ENCODE data around the gene AK2. TPM values are rescaled to one million over a fixed set of nuclear protein-coding genes. Genes with fewer than 3 reads are reported as not detected.
"Not testable (repeated sequence)": the region's sequence is repeated elsewhere in the genome, so short reads cannot be mapped to it uniquely, and the experiment has no call there.

The AK2 gene
- total RNA-seq, 1 donor from 2014 or later: 118 TPM

- DNase-seq (ENCODE audit: extremely low spot score in 2 of 2): no peak
- Histone ChIP-seq H3K27me3 (no peaks in the 10 kb centered on the region), H3K4me1 (peaks cover 29% of the 10 kb centered on the region), H3K36me3 (no peaks in the 10 kb centered on the region), H3K27ac (no peak overlapping the region), H3K4me3 (no peak overlapping the region), H3K9me3 (no peaks in the 10 kb centered on the region)
- intact Hi-C loops (cut with DNase I): no loop called here
- TF ChIP-seq CTCF (IDR thresholded peaks at IDR 0.05): no peak
- no peak for TF ChIP-seq POLR2AphosphoS5 (IDR thresholded peaks at IDR 0.05; ENCODE audit: insufficient read depth in 1 of 2, low read depth in 1 of 2)
- no peak for TF ChIP-seq POLR2A (IDR thresholded peaks at IDR 0.05)
Observed at GRCh38 chr1:32998997-32999396, 37.7 kb downstream of the AK2 start.

- intact Hi-C loops (cut with DNase I): no loop called here
- no peaks in the 10 kb centered on the region for H3K9me3 ChIP-seq
- no peaks in the 10 kb centered on the region for H3K36me3 ChIP-seq
- H3K27me3 ChIP-seq: no peaks in the 10 kb centered on the region
- peaks cover 29% of the 10 kb centered on the region for H3K4me1 ChIP-seq
- TF ChIP-seq CTCF (IDR thresholded peaks at IDR 0.05) (no peak), POLR2A (IDR thresholded peaks at IDR 0.05) (no peak), POLR2AphosphoS5 (IDR thresholded peaks at IDR 0.05; ENCODE audit: insufficient read depth in 1 of 2, low read depth in 1 of 2) (no peak)
- DNase-seq (ENCODE audit: extremely low spot score in 2 of 2): no peak
- no peak overlapping the region for H3K27ac ChIP-seq
- H3K4me3 ChIP-seq: no peak overlapping the region
Observed at GRCh38 chr1:32998064-32998463, 38.6 kb downstream of the AK2 start.

GRCh38 chr1:32997381-32997891 lies 39.2 kb downstream of the AK2 start:
- H3K4me3 ChIP-seq: no peak overlapping the region
- intact Hi-C loops (cut with DNase I): no loop called here
- H3K27ac ChIP-seq: no peak overlapping the region
- H3K27me3 ChIP-seq: no peaks in the 10 kb centered on the region
- DNase-seq (ENCODE audit: extremely low spot score in 2 of 2): no peak
- peaks cover 35% of the 10 kb centered on the region for H3K4me1 ChIP-seq
- no peaks in the 10 kb centered on the region for H3K36me3 ChIP-seq
- TF ChIP-seq POLR2AphosphoS5 (IDR thresholded peaks at IDR 0.05; ENCODE audit: insufficient read depth in 1 of 2, low read depth in 1 of 2) (no peak), POLR2A (IDR thresholded peaks at IDR 0.05) (no peak), CTCF (IDR thresholded peaks at IDR 0.05) (no peak)
- H3K9me3 ChIP-seq: no peaks in the 10 kb centered on the region

- peaks cover 53% of the 10 kb centered on the region for H3K4me1 ChIP-seq
- DNase-seq (ENCODE audit: extremely low spot score in 2 of 2); H3K27ac ChIP-seq; H3K9me3 ChIP-seq; intact Hi-C loops (cut with DNase I); H3K27me3 ChIP-seq; H3K36me3 ChIP-seq; H3K4me3 ChIP-seq: not testable (repeated sequence)
Observed at GRCh38 chr1:32993324-32993636, 43.4 kb downstream of the AK2 start.

- Histone ChIP-seq H3K4me3 (no peak overlapping the region), H3K4me1 (peaks cover 48% of the 10 kb centered on the region), H3K36me3 (no peaks in the 10 kb centered on the region), H3K27me3 (no peaks in the 10 kb centered on the region), H3K27ac (peak overlapping the region; percentile 51), H3K9me3 (no peaks in the 10 kb centered on the region)
- intact Hi-C loops (cut with DNase I): no loop called here
- TF ChIP-seq POLR2AphosphoS5 (IDR thresholded peaks at IDR 0.05; ENCODE audit: insufficient read depth in 1 of 2, low read depth in 1 of 2): peak in 1 of 2 donors; percentile 67
- TF ChIP-seq POLR2A (IDR thresholded peaks at IDR 0.05): no peak
- no peak for DNase-seq (ENCODE audit: extremely low spot score in 2 of 2)
Observed at GRCh38 chr1:32992489-32993323, 44.0 kb downstream of the AK2 start.

GRCh38 chr1:32991819-32992488 lies 44.7 kb downstream of the AK2 start:
- peak overlapping the region; percentile 51 for H3K27ac ChIP-seq
- TF ChIP-seq POLR2A (IDR thresholded peaks at IDR 0.05) (no peak), POLR2AphosphoS5 (IDR thresholded peaks at IDR 0.05; ENCODE audit: insufficient read depth in 1 of 2, low read depth in 1 of 2) (no peak), CTCF (IDR thresholded peaks at IDR 0.05) (no peak)
- H3K27me3 ChIP-seq: no peaks in the 10 kb centered on the region
- H3K4me3 ChIP-seq: no peak overlapping the region
- DNase-seq (ENCODE audit: extremely low spot score in 2 of 2): no peak
- intact Hi-C loops (cut with DNase I): no loop called here
- no peaks in the 10 kb centered on the region for H3K9me3 ChIP-seq
- H3K36me3 ChIP-seq: no peaks in the 10 kb centered on the region
- H3K4me1 ChIP-seq: peaks cover 41% of the 10 kb centered on the region
